Vagina (tissue), 2 donors: ENCODE measurements around the gene CALU.

Experiments
- POLR2A ChIP-seq, 2 donors: fragments of 450-650 bp; IDR thresholded peaks; one replicate each; pipeline ENCODE4 v1.6.1; 2017; ENCODE audit warnings: antibody characterized with exemption in 2 of 2, mild to moderate bottlenecking in 2 of 2, moderate library complexity in 2 of 2
- POLR2AphosphoS5 ChIP-seq, 2 donors: sonication (generic); formaldehyde crosslinking; IDR thresholded peaks; one replicate each; pipeline ENCODE4 v1.9.0; 2017; ENCODE audit warnings: antibody characterized with exemption in 2 of 2, mild to moderate bottlenecking in 2 of 2, low read depth in 1 of 2; ENCODE audit not compliant: insufficient read depth in 1 of 2
- TF ChIP-seq, protein P1 (sequence below), 3 experiments: fragments of 450-650 bp in 2 of 3; fragments of 200-600 bp in 1 of 3; sonication (generic) in 1 of 3; IDR thresholded peaks; one replicate each; pipeline ENCODE4 v1.5.1; 2017 to 2019; ENCODE audit warnings: antibody characterized with exemption in 3 of 3, mild to moderate bottlenecking in 2 of 3, moderate library complexity in 2 of 3

DNA sequence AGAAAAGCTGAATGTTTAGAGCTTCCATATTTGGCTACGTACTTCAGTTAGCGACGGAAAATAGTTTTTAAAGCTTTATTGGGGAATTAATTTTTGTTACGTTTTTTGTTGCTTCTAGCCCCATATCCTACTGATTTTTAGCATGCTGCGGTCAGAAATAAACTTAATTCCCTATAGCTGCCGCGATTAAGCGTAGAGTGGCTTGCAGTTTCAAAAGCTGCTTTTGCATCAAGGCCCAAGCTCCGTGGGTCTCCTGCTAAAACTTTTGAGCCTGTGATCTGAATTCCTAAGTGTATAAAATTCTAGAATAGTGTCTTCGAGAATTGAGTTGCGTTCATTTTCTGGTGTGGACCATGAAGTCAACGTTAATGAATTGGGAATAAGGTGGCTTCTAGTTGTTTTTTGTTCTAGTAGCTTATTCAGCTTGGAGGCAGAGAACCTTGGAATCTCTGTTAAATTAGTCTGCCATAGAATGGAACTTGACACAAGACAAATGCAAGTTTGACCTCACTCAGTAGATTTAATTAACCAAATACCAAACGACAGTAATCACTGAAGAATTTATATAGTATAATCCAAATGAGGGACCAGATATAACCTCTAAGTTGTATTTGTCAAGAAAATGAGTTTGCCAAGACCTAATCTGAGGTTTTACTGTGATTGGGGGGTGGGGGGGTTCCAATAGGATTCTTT is 977 bp downstream of the CALU start:
- TF ChIP-seq, protein P1, sequence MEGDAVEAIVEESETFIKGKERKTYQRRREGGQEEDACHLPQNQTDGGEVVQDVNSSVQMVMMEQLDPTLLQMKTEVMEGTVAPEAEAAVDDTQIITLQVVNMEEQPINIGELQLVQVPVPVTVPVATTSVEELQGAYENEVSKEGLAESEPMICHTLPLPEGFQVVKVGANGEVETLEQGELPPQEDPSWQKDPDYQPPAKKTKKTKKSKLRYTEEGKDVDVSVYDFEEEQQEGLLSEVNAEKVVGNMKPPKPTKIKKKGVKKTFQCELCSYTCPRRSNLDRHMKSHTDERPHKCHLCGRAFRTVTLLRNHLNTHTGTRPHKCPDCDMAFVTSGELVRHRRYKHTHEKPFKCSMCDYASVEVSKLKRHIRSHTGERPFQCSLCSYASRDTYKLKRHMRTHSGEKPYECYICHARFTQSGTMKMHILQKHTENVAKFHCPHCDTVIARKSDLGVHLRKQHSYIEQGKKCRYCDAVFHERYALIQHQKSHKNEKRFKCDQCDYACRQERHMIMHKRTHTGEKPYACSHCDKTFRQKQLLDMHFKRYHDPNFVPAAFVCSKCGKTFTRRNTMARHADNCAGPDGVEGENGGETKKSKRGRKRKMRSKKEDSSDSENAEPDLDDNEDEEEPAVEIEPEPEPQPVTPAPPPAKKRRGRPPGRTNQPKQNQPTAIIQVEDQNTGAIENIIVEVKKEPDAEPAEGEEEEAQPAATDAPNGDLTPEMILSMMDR (IDR thresholded peaks at IDR 0.05) = no peak
- TF ChIP-seq POLR2AphosphoS5 (IDR thresholded peaks at IDR 0.05; ENCODE audit: insufficient read depth in 1 of 2, low read depth in 1 of 2) (no peak), POLR2A (IDR thresholded peaks at IDR 0.05) (no peak)
